Epithelial cell of proximal tubule (primary cell): ENCODE measurements around the gene NHSL2. TPM values are rescaled to one million over a fixed set of nuclear protein-coding genes. Genes with fewer than 3 reads are reported as not detected.

Experiments used
- DNase-seq: peaks from one replicate; pipeline ENCODE4 v3.0.0-alpha.2; 2011; ENCODE audit warnings: low read depth
- H3K4me3 ChIP-seq: 2 replicates; pipeline ENCODE4 v1.5.1; 2011; ENCODE audit warnings: low read depth, mild to moderate bottlenecking, low read length
- CTCF ChIP-seq: conservative IDR thresholded peaks from 2 replicates; pipeline ENCODE4 v1.5.1; 2012; ENCODE audit warnings: low read depth, mild to moderate bottlenecking, low read length
- total RNA-seq: library from RNA; depleted of rRNA; stranded (reverse); fragments of >200 nt; gene quantifications from 2 replicates; pipeline ENCODE4 v1.2.3, GENCODE V29; 2015

NHSL2 gene
- total RNA-seq, 1 donor from 2014 or later = 1.0 TPM

- no peak overlapping the region for H3K4me3 ChIP-seq
- no peak for TF ChIP-seq CTCF
- no peak for DNase-seq
These were observed 134.5 kb downstream of the NHSL2 start for GRCh38 chrX:72045141-72045540.

DNA sequence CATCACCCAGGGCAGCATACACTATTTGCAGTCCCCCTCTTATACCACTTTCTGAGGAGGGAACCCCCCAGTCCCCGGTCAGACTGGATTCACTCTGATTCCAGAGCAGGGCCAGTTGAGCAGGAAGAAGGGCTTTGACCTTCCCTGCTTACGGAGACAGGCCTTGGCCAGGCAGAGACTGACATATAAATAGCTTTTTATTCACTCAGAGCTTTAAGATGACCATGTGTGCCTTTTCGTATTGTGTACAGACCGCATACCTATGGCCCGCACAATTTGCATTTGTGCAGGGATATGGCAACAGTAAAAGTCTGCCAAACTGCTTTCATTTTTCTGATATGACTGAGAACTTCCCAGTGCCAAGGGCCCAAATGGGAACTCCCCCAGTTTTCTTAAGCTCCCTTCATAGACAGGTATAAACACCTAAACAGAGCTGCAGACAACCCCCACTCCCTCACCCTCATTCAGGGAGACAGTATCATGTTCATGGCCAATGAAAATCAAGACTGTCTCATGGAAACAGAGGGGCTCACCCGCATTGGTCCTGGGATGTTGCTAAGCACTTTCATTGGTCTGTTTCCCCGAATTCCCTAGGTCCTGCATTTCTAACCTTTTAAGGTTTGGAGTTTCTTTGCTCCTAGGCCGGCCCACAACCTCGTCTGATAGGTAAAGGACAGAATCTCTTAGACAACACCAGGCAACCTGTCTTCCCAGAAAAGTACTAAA, 135.1 kb downstream of the NHSL2 start:
- no peak overlapping the region for H3K4me3 ChIP-seq
- DNase-seq = no peak
- TF ChIP-seq CTCF = no peak

- TF ChIP-seq CTCF = no peak
- H3K4me3 ChIP-seq = no peak overlapping the region
- DNase-seq = no peak
These were observed 135.8 kb downstream of the NHSL2 start for GRCh38 chrX:72046447-72046846.

DNA sequence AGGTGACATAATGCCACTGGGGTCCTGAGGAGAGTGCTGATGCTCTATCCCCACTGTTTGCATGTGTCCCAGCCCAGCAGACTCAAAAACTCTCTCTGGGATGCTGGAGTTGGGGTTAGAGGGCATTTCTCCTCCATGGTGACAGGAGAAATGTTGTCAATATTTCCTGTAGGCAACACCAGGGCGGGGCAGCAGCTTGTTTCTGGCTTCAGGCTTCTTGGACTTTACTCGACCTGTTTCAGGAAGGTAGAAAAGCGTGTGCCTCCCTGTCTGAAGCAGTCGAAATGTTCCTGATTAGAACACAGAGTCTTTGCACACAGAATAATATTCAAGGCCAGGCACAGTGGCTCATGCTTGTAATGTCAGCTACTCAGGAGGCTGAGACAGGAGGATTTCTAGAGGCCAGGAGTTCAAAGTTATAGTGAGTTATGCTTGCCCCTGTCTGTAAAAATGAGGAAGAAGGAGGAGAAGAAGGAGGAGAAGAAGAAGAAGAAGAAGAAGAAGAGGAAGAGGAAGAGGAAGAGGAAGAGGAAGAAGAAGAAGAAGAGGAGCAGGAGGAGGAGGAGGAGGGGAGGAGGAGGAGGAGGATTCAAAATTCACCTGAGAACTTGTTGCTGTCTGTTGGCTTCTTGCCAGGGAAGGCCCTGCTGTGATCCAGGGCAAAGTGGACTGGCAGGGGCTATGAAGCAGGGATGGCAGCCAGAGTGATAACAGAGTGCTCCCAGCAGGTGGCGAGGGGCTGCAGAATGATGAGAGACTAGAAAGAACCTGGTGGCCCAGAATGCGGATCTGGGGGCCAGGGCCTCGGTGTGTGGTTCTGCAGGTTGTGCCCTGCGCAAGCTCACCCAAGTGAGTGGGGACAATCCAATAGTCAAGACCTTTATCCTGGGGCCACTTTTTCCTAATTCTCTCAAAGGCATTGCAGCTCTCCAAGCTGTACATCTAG, 138.1 kb downstream of the NHSL2 start:
- no peak overlapping the region for H3K4me3 ChIP-seq
- TF ChIP-seq CTCF = peak; percentile 29
- DNase-seq = no peak

- H3K4me3 ChIP-seq = no peak overlapping the region
- no peak for TF ChIP-seq CTCF
- no peak for DNase-seq
These were observed 139.4 kb downstream of the NHSL2 start for GRCh38 chrX:72050011-72050410.

DNA sequence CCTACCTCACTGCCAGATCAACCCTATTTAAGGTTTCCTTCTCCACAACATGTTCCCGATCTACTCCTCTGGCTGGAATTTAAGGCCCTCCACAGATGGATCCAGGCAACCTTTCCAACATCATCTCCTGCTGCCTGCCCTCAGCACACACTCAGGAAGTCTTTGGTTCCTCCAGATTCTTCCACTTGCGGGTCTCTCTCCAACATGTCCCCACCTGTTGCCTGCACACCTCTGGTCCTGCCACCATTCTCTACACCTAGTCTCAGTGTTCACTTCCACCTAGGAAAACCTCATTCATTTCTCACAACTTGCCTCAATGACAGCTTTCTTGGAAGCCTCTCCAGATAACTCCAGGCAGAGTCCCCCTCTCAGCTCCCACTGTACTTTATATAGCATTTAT, 140.9 kb downstream of the NHSL2 start:
- DNase-seq = no peak

More for the DNA sequence above, 140.9 kb downstream of the NHSL2 start:
- no peak for TF ChIP-seq CTCF
- H3K4me3 ChIP-seq = no peak overlapping the region
